SK-N-SH treated with all-trans-retinoic acid at 6 μM for 48 hours (cell line): ENCODE data around the gene CHERP.
"Not testable (repeated sequence)": the region's sequence is repeated elsewhere in the genome, so short reads cannot be mapped to it uniquely, and the experiment has no call there.

Experiments used
- ATAC-seq: fragments of 200-7000 bp; cut with Tn5 transposase; 3 replicates; pipeline ENCODE4 v1.9.1; 2020; ENCODE audit warnings: mild to moderate bottlenecking, moderate library complexity
- ARNTL ChIP-seq: fragments of 450-650 bp; formaldehyde crosslinking; IDR thresholded peaks from 2 replicates; pipeline ENCODE4 v1.5.0; 2020; ENCODE audit warnings: low read depth, mild to moderate bottlenecking, moderate library complexity, borderline replicate concordance
- BACH2 ChIP-seq: fragments of 250-450 bp; sonication (Bioruptor Pico); IDR thresholded peaks from 2 replicates; pipeline ENCODE4 v1.9.0; 2021; ENCODE audit warnings: mild to moderate bottlenecking, borderline replicate concordance
- CREB5 ChIP-seq: fragments of 250-450 bp; sonication (Bioruptor Pico); IDR thresholded peaks from 2 replicates; pipeline ENCODE4 v1.5.1; 2020; ENCODE audit warnings: low read depth, mild to moderate bottlenecking, moderate library complexity
- ESRRG ChIP-seq: fragments of 250-450 bp; sonication (Bioruptor Pico); IDR thresholded peaks from 2 replicates; pipeline ENCODE4 v1.6.1; 2021; ENCODE audit warnings: mild to moderate bottlenecking
- GLIS3 ChIP-seq: fragments of 250-450 bp; sonication (Bioruptor Pico); IDR thresholded peaks from 2 replicates; pipeline ENCODE4 v1.5.0; 2020; ENCODE audit warnings: mild to moderate bottlenecking, moderate library complexity
- ISL1 ChIP-seq: fragments of 250-450 bp; sonication (Bioruptor Pico); IDR thresholded peaks from 2 replicates; pipeline ENCODE4 v2.1.2; 2022; ENCODE audit warnings: mild to moderate bottlenecking, moderate library complexity
- PATZ1 ChIP-seq: fragments of 250-450 bp; sonication (Bioruptor Pico); IDR thresholded peaks from 2 replicates; pipeline ENCODE4 v1.8.0; 2020; ENCODE audit warnings: mild to moderate bottlenecking, moderate library complexity, borderline replicate concordance
- PPARA ChIP-seq: fragments of 250-450 bp; sonication (Bioruptor Pico); IDR thresholded peaks from 2 replicates; pipeline ENCODE4 v1.5.0; 2020; ENCODE audit warnings: mild to moderate bottlenecking, borderline replicate concordance
- RARB ChIP-seq: fragments of 250-450 bp; sonication (Bioruptor Pico); IDR thresholded peaks from 2 replicates; pipeline ENCODE4 v1.8.0; 2021; ENCODE audit warnings: mild to moderate bottlenecking, moderate library complexity
- TCF4 ChIP-seq: fragments of 250-450 bp; sonication (Bioruptor Pico); IDR thresholded peaks from 2 replicates; pipeline ENCODE4 v1.8.0; 2021; ENCODE audit warnings: mild to moderate bottlenecking, moderate library complexity, borderline replicate concordance
- TOX ChIP-seq: fragments of 250-450 bp; sonication (Bioruptor Pico); IDR thresholded peaks from 2 replicates; pipeline ENCODE4 v1.8.0; 2021; ENCODE audit warnings: mild to moderate bottlenecking, moderate library complexity, borderline replicate concordance
- TSHZ2 ChIP-seq: fragments of 250-450 bp; sonication (Bioruptor Pico); IDR thresholded peaks from 2 replicates; pipeline ENCODE4 v1.5.0; 2020; ENCODE audit warnings: mild to moderate bottlenecking, moderate library complexity
- ZC3H10 ChIP-seq: fragments of 250-450 bp; sonication (Bioruptor Pico); IDR thresholded peaks from 2 replicates; pipeline ENCODE4 v1.5.1; 2021; ENCODE audit warnings: mild to moderate bottlenecking, moderate library complexity
- ZFP3 ChIP-seq: fragments of 250-450 bp; sonication (Bioruptor Pico); IDR thresholded peaks from 2 replicates; pipeline ENCODE4 v1.5.0; 2020; ENCODE audit warnings: mild to moderate bottlenecking, moderate library complexity
- ZFP30 ChIP-seq: fragments of 450-650 bp; formaldehyde crosslinking; IDR thresholded peaks from 2 replicates; pipeline ENCODE4 v1.5.0; 2022; ENCODE audit warnings: mild to moderate bottlenecking, moderate library complexity
- ZNF565 ChIP-seq: fragments of 450-650 bp; formaldehyde crosslinking; conservative IDR thresholded peaks from 2 replicates; pipeline ENCODE4 v1.5.0; 2020; ENCODE audit warnings: low read depth, mild to moderate bottlenecking, moderate library complexity
- ZNF70 ChIP-seq: fragments of 450-650 bp; formaldehyde crosslinking; IDR thresholded peaks from 2 replicates; pipeline ENCODE4 v1.5.0; 2020; ENCODE audit warnings: mild to moderate bottlenecking, moderate library complexity
- ZNF8 ChIP-seq: fragments of 450-650 bp; formaldehyde crosslinking; IDR thresholded peaks from 2 replicates; pipeline ENCODE4 v1.5.0; 2020; ENCODE audit warnings: mild to moderate bottlenecking, moderate library complexity

CHERP gene

GRCh38 chr19:16508546-16508945 is 33.7 kb downstream of the CHERP start:
- TF ChIP-seq PATZ1 (CRISPR knock-in tag) (no peak), TOX (CRISPR knock-in tag) (no peak), ZNF8 (CRISPR knock-in tag) (no peak), ZFP3 (CRISPR knock-in tag) (no peak), ZNF565 (no peak), BACH2 (no peak), ZNF70 (CRISPR knock-in tag) (no peak)
- no peak for ATAC-seq

GRCh38 chr19:16506961-16507360 is 35.3 kb downstream of the CHERP start:
- TF ChIP-seq ARNTL (CRISPR knock-in tag): no peak
- no peak for TF ChIP-seq RARB
- no peak for TF ChIP-seq TOX (CRISPR knock-in tag)
- TF ChIP-seq ZNF70 (CRISPR knock-in tag): no peak
- no peak for TF ChIP-seq TSHZ2 (CRISPR knock-in tag)
- no peak for TF ChIP-seq ZFP30 (CRISPR knock-in tag)
- no peak for ATAC-seq

DNA sequence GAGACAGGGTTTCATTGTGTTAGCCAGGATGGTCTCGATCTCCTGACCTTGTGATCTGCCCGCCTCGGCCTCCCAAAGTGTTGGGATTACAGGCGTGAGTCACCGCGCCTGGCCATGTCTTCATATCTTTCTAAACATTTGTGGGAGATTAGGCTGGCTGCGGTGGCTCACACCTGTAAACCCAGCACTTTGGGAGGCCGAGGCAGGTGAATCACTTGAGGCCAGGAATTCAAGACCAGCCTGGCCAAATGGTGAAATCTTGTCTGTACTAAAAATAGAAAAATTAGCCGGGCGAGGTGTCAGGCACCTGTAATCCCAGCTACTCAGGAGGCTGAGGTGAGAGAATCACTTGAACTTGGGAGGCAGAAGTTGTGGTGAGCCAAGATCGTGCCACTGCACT is 36.1 kb downstream of the CHERP start:
- ATAC-seq: not testable (repeated sequence)

GRCh38 chr19:16504271-16504670 is 38.0 kb downstream of the CHERP start:
- TF ChIP-seq CREB5 (CRISPR knock-in tag) (no peak), PPARA (CRISPR knock-in tag) (no peak), ISL1 (CRISPR knock-in tag) (no peak), RARB (no peak), ZNF70 (CRISPR knock-in tag) (no peak), ARNTL (CRISPR knock-in tag) (no peak), TSHZ2 (CRISPR knock-in tag) (no peak), ESRRG (CRISPR knock-in tag) (no peak), TCF4 (no peak), TOX (CRISPR knock-in tag) (no peak), GLIS3 (CRISPR knock-in tag) (no peak), ZNF8 (CRISPR knock-in tag) (no peak), ZC3H10 (CRISPR knock-in tag) (no peak), PATZ1 (CRISPR knock-in tag) (no peak), ZNF565 (no peak)
- no peak for ATAC-seq
